ENCODE results near the gene SMIM41. TPM values are rescaled to one million over a fixed set of nuclear protein-coding genes. Genes with fewer than 3 reads are reported as not detected.

Gene SMIM41
- total RNA-seq, 4 donors from 2014 or later, result 1.4 to 6.6 TPM; not detected in 2

GRCh38 chr12:52035926-52036325 lies 43.6 kb upstream of the SMIM41 start:
- H3K27ac ChIP-seq, result peak overlapping the region in 3 of 4 donors; percentile 66 to 87 (median 79)
- no peaks in the 10 kb centered on the region for H3K27me3 ChIP-seq
- H3K4me3 ChIP-seq, result no peak overlapping the region
- H3K9me3 ChIP-seq, result no peaks in the 10 kb centered on the region
- TF ChIP-seq CTCF (IDR thresholded peaks at IDR 0.05), result no peak
- no peak for TF ChIP-seq POLR2A (IDR thresholded peaks at IDR 0.05)
- DNase-seq, result no peak
- H3K4me1 ChIP-seq, result peaks cover 3 to 33% (median 20%) of the 10 kb centered on the region in 4 donors
- no peaks in the 10 kb centered on the region for H3K36me3 ChIP-seq

GRCh38 chr12:52036587-52037171 lies 42.8 kb upstream of the SMIM41 start:
- Histone ChIP-seq H3K4me3 (peak overlapping the region; percentile 65 to 80 (median 66)), H3K4me1 (peaks cover 3 to 33% (median 21%) of the 10 kb centered on the region in 4 donors), H3K27me3 (no peaks in the 10 kb centered on the region), H3K9me3 (no peaks in the 10 kb centered on the region), H3K36me3 (no peaks in the 10 kb centered on the region), H3K27ac (peak overlapping the region; percentile 66 to 87 (median 74))
- TF ChIP-seq CTCF (IDR thresholded peaks at IDR 0.05), result no peak
- TF ChIP-seq POLR2A (IDR thresholded peaks at IDR 0.05), result peak; percentile 36 to 66
- DNase-seq, result peak; percentile 87 to 94 (median 89)

- Histone ChIP-seq H3K4me3 (peak overlapping the region; percentile 65 to 80 (median 66)), H3K9me3 (no peaks in the 10 kb centered on the region), H3K4me1 (peaks cover 3 to 34% (median 24%) of the 10 kb centered on the region in 4 donors), H3K27me3 (no peaks in the 10 kb centered on the region), H3K36me3 (no peaks in the 10 kb centered on the region), H3K27ac (peak overlapping the region; percentile 69 to 87 (median 80))
- peak in 2 of 3 donors; percentile 67 to 69 for DNase-seq
- TF ChIP-seq CTCF (IDR thresholded peaks at IDR 0.05) (no peak), POLR2A (IDR thresholded peaks at IDR 0.05) (no peak)
Measured at GRCh38 chr12:52037248-52037861, 42.1 kb upstream of the SMIM41 start.

GRCh38 chr12:52038447-52038846 lies 41.1 kb upstream of the SMIM41 start:
- Histone ChIP-seq H3K4me1 (peaks cover 3 to 30% (median 20%) of the 10 kb centered on the region in 4 donors), H3K4me3 (no peak overlapping the region), H3K27me3 (no peaks in the 10 kb centered on the region), H3K36me3 (no peaks in the 10 kb centered on the region), H3K27ac (peak overlapping the region in 3 of 4 donors; percentile 79 to 87 (median 80)), H3K9me3 (no peaks in the 10 kb centered on the region)
- TF ChIP-seq POLR2A (IDR thresholded peaks at IDR 0.05) (no peak), CTCF (IDR thresholded peaks at IDR 0.05) (no peak)
- no peak for DNase-seq

GRCh38 chr12:52041035-52041434 lies 38.5 kb upstream of the SMIM41 start:
- DNase-seq, result no peak
- TF ChIP-seq CTCF (IDR thresholded peaks at IDR 0.05) (no peak), POLR2A (IDR thresholded peaks at IDR 0.05) (no peak)
- no peak overlapping the region for H3K27ac ChIP-seq
- no peaks in the 10 kb centered on the region for H3K27me3 ChIP-seq
- H3K9me3 ChIP-seq, result no peaks in the 10 kb centered on the region
- no peak overlapping the region for H3K4me3 ChIP-seq
- no peaks in the 10 kb centered on the region for H3K36me3 ChIP-seq
- H3K4me1 ChIP-seq, result peaks cover 9 to 30% (median 18%) of the 10 kb centered on the region in 4 donors
